ENCODE results near the gene CASKIN1.

DNA sequence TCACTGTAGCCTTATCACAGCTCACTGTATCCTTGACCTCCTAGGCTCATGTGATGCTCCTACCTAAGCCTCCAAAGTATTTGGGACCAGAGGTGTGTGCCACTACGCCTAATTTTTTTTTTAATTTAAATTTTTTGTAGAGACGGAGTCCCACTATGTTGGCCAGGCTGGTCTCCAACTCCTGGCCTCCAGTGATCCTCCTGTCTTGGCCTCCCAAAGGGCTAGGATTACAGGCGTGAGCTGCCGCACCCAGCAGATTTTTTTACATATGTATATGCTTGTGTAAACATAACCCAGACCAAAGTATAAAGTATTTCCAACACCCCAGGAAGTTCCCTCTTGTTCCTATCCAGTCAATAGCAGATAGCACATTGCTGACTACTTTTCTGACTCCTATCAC lies 19.9 kb upstream of the CASKIN1 start:
- TF ChIP-seq, protein P1, sequence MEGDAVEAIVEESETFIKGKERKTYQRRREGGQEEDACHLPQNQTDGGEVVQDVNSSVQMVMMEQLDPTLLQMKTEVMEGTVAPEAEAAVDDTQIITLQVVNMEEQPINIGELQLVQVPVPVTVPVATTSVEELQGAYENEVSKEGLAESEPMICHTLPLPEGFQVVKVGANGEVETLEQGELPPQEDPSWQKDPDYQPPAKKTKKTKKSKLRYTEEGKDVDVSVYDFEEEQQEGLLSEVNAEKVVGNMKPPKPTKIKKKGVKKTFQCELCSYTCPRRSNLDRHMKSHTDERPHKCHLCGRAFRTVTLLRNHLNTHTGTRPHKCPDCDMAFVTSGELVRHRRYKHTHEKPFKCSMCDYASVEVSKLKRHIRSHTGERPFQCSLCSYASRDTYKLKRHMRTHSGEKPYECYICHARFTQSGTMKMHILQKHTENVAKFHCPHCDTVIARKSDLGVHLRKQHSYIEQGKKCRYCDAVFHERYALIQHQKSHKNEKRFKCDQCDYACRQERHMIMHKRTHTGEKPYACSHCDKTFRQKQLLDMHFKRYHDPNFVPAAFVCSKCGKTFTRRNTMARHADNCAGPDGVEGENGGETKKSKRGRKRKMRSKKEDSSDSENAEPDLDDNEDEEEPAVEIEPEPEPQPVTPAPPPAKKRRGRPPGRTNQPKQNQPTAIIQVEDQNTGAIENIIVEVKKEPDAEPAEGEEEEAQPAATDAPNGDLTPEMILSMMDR (IDR thresholded peaks at IDR 0.05), result no peak
- TF ChIP-seq POLR2A (IDR thresholded peaks at IDR 0.05) (no peak), EP300 (IDR thresholded peaks at IDR 0.05) (no peak)
